CD14-positive monocyte (primary cell): ENCODE data around the gene NMU. TPM values are rescaled to one million over a fixed set of nuclear protein-coding genes. Genes with fewer than 3 reads are reported as not detected.
A peak's percentile ranks its signal among the peaks of the same experiment; 100 is the strongest.

ENCODE experiments used
- DNase-seq, 3 donors: peaks; one replicate each; pipeline ENCODE4 v3.0.0-alpha.2; 2011 to 2022
- H2AFZ ChIP-seq: 2 replicates; pipeline ENCODE4 v1.6.0; 2012; ENCODE audit warnings: mild to moderate bottlenecking, low read depth, low read length, inconsistent platforms; ENCODE audit not compliant: insufficient read depth, poor library complexity, severe bottlenecking
- H3K27ac ChIP-seq, 2 donors: 1 replicate in 1 of 2; 2 replicates in 1 of 2; pipeline ENCODE4 v1.5.1; 2012 to 2013; ENCODE audit warnings: low read length in 2 of 2, control low read depth in 1 of 2, inconsistent platforms in 1 of 2, low read depth in 1 of 2, mild to moderate bottlenecking in 1 of 2
- H3K27me3 ChIP-seq, 2 donors: one replicate each; pipeline versions ENCODE4 v1.6.0 to v1.6.1; 2011 to 2013; ENCODE audit warnings: low read length in 2 of 2; ENCODE audit not compliant: control insufficient read depth in 2 of 2, insufficient read depth in 2 of 2
- H3K36me3 ChIP-seq, 2 donors: replicated peaks in 1 of 2; 1 replicate in 1 of 2; 2 replicates in 1 of 2; pipeline versions ENCODE4 v1.5.1 to v1.6.1; 2012 to 2013; ENCODE audit warnings: low read length in 2 of 2, control low read depth in 1 of 2, inconsistent platforms in 1 of 2, mild to moderate bottlenecking in 1 of 2; ENCODE audit not compliant: insufficient read depth in 2 of 2, control insufficient read depth in 1 of 2
- H3K4me1 ChIP-seq, 2 donors: 1 replicate in 1 of 2; 2 replicates in 1 of 2; pipeline versions ENCODE4 v1.5.1 to v1.6.1; 2012 to 2013; ENCODE audit warnings: low read length in 2 of 2, control low read depth in 1 of 2, inconsistent platforms in 1 of 2, mild to moderate bottlenecking in 1 of 2, moderate library complexity in 1 of 2; ENCODE audit not compliant: insufficient read depth in 2 of 2, control insufficient read depth in 1 of 2
- H3K4me2 ChIP-seq: replicated peaks from 2 replicates; pipeline ENCODE3; 2012; ENCODE audit warnings: low read length, moderate library complexity, mild to moderate bottlenecking; ENCODE audit not compliant: poor library complexity, severe bottlenecking; ENCODE audit errors: extremely low read depth
- H3K4me3 ChIP-seq, 3 experiments: fragments of 200-600 bp in 1 of 3; sonication (generic) in 1 of 3; replicated peaks in 1 of 3; 1 replicate in 2 of 3; 2 replicates in 1 of 3; pipeline ENCODE4 v1.5.1; 2011 to 2013; ENCODE audit warnings: low read length in 3 of 3, mild to moderate bottlenecking in 3 of 3, control low read depth in 2 of 3, low read depth in 2 of 3, inconsistent platforms in 1 of 3, moderate library complexity in 1 of 3
- H3K79me2 ChIP-seq: 2 replicates; pipeline ENCODE4 v1.6.0; 2012; ENCODE audit warnings: mild to moderate bottlenecking, control low read depth, inconsistent platforms, low read length, moderate library complexity; ENCODE audit not compliant: insufficient read depth
- H3K9ac ChIP-seq: 2 replicates; pipeline ENCODE4 v1.6.0; 2017; ENCODE audit warnings: low read length, mild to moderate bottlenecking; ENCODE audit not compliant: insufficient read depth, poor library complexity, severe bottlenecking
- H3K9me3 ChIP-seq, 2 donors: replicated peaks in 1 of 2; 1 replicate in 1 of 2; 2 replicates in 1 of 2; pipeline versions ENCODE4 v1.5.1 to v1.6.1; 2012 to 2013; ENCODE audit warnings: low read length in 2 of 2, control low read depth in 1 of 2; ENCODE audit not compliant: control insufficient read depth in 1 of 2, insufficient read depth in 1 of 2
- H4K20me1 ChIP-seq: 2 replicates; pipeline ENCODE4 v1.6.0; 2012; ENCODE audit warnings: mild to moderate bottlenecking, low read length, control low read depth, moderate library complexity; ENCODE audit not compliant: insufficient read depth
- H3K27ac Mint-ChIP-seq, 7 donors: one replicate each; pipeline ENCODE4 v1.8.0; 2020; ENCODE audit warnings: mild to moderate bottlenecking in 7 of 7, mixed read lengths in 7 of 7, moderate library complexity in 6 of 7, inconsistent platforms in 2 of 7
- H3K27me3 Mint-ChIP-seq, 3 donors: one replicate each; pipeline ENCODE4 v1.8.0; 2021 to 2022; ENCODE audit warnings: low read depth in 3 of 3, mild to moderate bottlenecking in 3 of 3, mixed read lengths in 3 of 3, moderate library complexity in 3 of 3, inconsistent platforms in 1 of 3
- H3K36me3 Mint-ChIP-seq, 2 donors: one replicate each; pipeline ENCODE4 v1.8.0; 2020; ENCODE audit warnings: mixed read lengths in 2 of 2, inconsistent platforms in 1 of 2, mild to moderate bottlenecking in 1 of 2
- H3K4me1 Mint-ChIP-seq: one replicate; pipeline ENCODE4 v1.8.0; 2020; ENCODE audit warnings: mild to moderate bottlenecking, mixed read lengths
- H3K4me3 Mint-ChIP-seq, 2 donors: one replicate each; pipeline ENCODE4 v1.8.0; 2020; ENCODE audit warnings: mild to moderate bottlenecking in 2 of 2, mixed read lengths in 2 of 2, moderate library complexity in 1 of 2
- H3K9me3 Mint-ChIP-seq, 7 donors: one replicate each; pipeline ENCODE4 v1.8.0; 2020 to 2022; ENCODE audit warnings: mixed read lengths in 7 of 7, mild to moderate bottlenecking in 6 of 7, moderate library complexity in 6 of 7, inconsistent platforms in 2 of 7
- CTCF ChIP-seq: fragments of 200-600 bp; IDR thresholded peaks from one replicate; pipeline ENCODE4 v1.8.0; 2022; ENCODE audit warnings: antibody characterized with exemption, mild to moderate bottlenecking
- WGBS: methylation state at CpG from one replicate; pipeline ENCODE4 v1.1.5; 2013; ENCODE audit warnings: missing lambda C conversion rate; ENCODE audit not compliant: insufficient coverage; 5-methylcytosine and 5-hydroxymethylcytosine counted together
- intact Hi-C, 2 donors: fragments of 100-400 bp; cut with micrococcal nuclease; formaldehyde crosslinking; loops; one replicate each; pipeline versions ENCODE4 v1.15.0 to v1.15.1; 2023
- polyA plus RNA-seq, 3 donors: library from polyadenylated mRNA; depleted of rRNA in 1 of 3; unstranded in 2 of 3; stranded (reverse) in 1 of 3; fragments of 300-500 nt in 2 of 3; fragments of >200 nt in 1 of 3; fragmentation: Illumina TruSeq in 2 of 3; gene quantifications; 1 replicate in 2 of 3; 2 replicates in 1 of 3; pipeline ENCODE4 v1.2.3, GENCODE V29; 2012 to 2021

The NMU gene
- polyA plus RNA-seq, 3 donors = not detected

GRCh38 chr4:55574252-55574651 is 61.8 kb downstream of the NMU start:
- peaks cover 0 to 1% (median 0%) of the 10 kb centered on the region in 3 donors for H3K27me3 Mint-ChIP-seq
- no peak overlapping the region for H3K27ac ChIP-seq
- DNase-seq = peak in 1 of 3 donors; percentile 15
- H3K4me1 Mint-ChIP-seq = peaks cover 10% of the 10 kb centered on the region
- no peaks in the 10 kb centered on the region for H4K20me1 ChIP-seq
- H3K4me3 Mint-ChIP-seq = no peak overlapping the region
- H3K4me1 ChIP-seq = peaks cover 18 to 29% of the 10 kb centered on the region in 2 donors
- H3K4me2 ChIP-seq = no peak overlapping the region
- H3K79me2 ChIP-seq = no peaks in the 10 kb centered on the region
- H3K9ac ChIP-seq = no peak overlapping the region
- H3K27ac Mint-ChIP-seq = no peak overlapping the region
- H3K9me3 ChIP-seq = peaks cover 6 to 10% of the 10 kb centered on the region in 2 donors
- H3K36me3 Mint-ChIP-seq = no peaks in the 10 kb centered on the region
- TF ChIP-seq CTCF = no peak
- no peak overlapping the region for H3K4me3 ChIP-seq
- H2AFZ ChIP-seq = no peak overlapping the region
- intact Hi-C loops = no loop called here
- no CpG with 5 or more reads among the region's 1 CpG for WGBS
- peaks cover 8 to 30% (median 21%) of the 10 kb centered on the region in 7 donors for H3K9me3 Mint-ChIP-seq
- H3K27me3 ChIP-seq = no peaks in the 10 kb centered on the region
- H3K36me3 ChIP-seq = no peaks in the 10 kb centered on the region

DNA sequence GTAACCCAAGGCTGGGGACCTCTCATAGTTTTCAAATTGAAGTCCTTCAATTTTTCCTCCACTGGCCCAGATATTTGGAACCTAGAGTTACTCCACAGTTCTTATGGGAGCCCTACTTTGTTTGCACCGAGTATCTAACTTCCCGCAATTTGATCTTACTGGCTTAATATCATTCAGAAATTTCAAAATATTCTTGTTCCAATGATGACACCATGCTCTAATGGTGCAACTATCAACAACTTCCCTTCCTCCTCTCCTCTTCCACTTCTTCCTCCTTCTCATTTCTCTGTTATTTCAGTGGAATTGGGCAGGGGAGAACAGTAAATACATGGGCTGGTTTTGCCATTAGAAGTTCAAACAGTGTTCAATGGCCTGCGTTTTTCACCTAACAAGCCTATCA is 64.3 kb downstream of the NMU start:
- Histone ChIP-seq H3K27ac (no peak overlapping the region), H3K9me3 (peaks cover 6 to 7% of the 10 kb centered on the region in 2 donors), H3K36me3 (no peaks in the 10 kb centered on the region), H3K4me1 (peaks cover 8 to 13% of the 10 kb centered on the region in 2 donors), H3K4me3 (no peak overlapping the region), H3K4me2 (no peak overlapping the region), H3K79me2 (no peaks in the 10 kb centered on the region), H4K20me1 (no peaks in the 10 kb centered on the region), H2AFZ (no peak overlapping the region), H3K9ac (no peak overlapping the region), H3K27me3 (no peaks in the 10 kb centered on the region)
- Mint-ChIP-seq H3K9me3 (peaks cover 6 to 23% (median 16%) of the 10 kb centered on the region in 7 donors), H3K36me3 (no peaks in the 10 kb centered on the region), H3K4me1 (peaks cover 5% of the 10 kb centered on the region), H3K4me3 (no peak overlapping the region), H3K27ac (no peak overlapping the region), H3K27me3 (peaks cover 0 to 6% (median 0%) of the 10 kb centered on the region in 3 donors)
- 61% methylated on average over 2 of the region's 3 CpGs for WGBS
- DNase-seq = peak in 2 of 3 donors; percentile 14 to 26
- intact Hi-C loops = no loop called here
- no peak for TF ChIP-seq CTCF
